Psoas muscle (tissue), 8 donors: Measurements from ENCODE around the gene ANKRD6. TPM values are rescaled to one million over a fixed set of nuclear protein-coding genes. Genes with fewer than 3 reads are reported as not detected.
A peak's percentile ranks its signal among the peaks of the same experiment; 100 is the strongest.

Source experiments
- ATAC-seq, 4 donors: fragments of 200-7000 bp; cut with Tn5 transposase; one replicate each; pipeline ENCODE4 v1.9.1; 2020; ENCODE audit warnings: moderate library complexity in 3 of 4, mild to moderate bottlenecking in 2 of 4
- DNase-seq, 2 donors: peaks; one replicate each; pipeline ENCODE4 v3.0.0-alpha.2; 2020
- H3K27ac ChIP-seq: fragments of 200-600 bp; one replicate; pipeline ENCODE4 v1.8.0; 2022
- H3K27me3 ChIP-seq, 3 donors: fragments of 200-600 bp in 1 of 3; one replicate each; pipeline versions ENCODE4 v1.6.1 to v1.8.0; 2013 to 2022; ENCODE audit warnings: low read length in 2 of 3, mild to moderate bottlenecking in 2 of 3, moderate library complexity in 1 of 3; ENCODE audit not compliant: insufficient read depth in 3 of 3
- H3K36me3 ChIP-seq, 2 donors: fragments of 200-600 bp in 1 of 2; one replicate each; pipeline versions ENCODE4 v1.6.1 to v1.8.0; 2013 to 2022; ENCODE audit warnings: low read depth in 1 of 2, mild to moderate bottlenecking in 1 of 2, moderate library complexity in 1 of 2; ENCODE audit not compliant: insufficient read depth in 1 of 2
- H3K4me1 ChIP-seq: fragments of 200-600 bp; one replicate; pipeline ENCODE4 v1.8.0; 2022
- H3K4me3 ChIP-seq: fragments of 200-600 bp; one replicate; pipeline ENCODE4 v1.8.0; 2022; ENCODE audit warnings: mild to moderate bottlenecking
- H3K9me3 ChIP-seq: fragments of 200-600 bp; one replicate; pipeline ENCODE4 v1.8.0; 2022
- WGBS, 3 donors: extraction: QIAGEN DNeasy Blood & Tissue Kit; methylation state at CpG; one replicate each; pipeline versions ENCODE4 v1.1.6 to v1.1.7; 2013; 5-methylcytosine and 5-hydroxymethylcytosine counted together
- intact Hi-C, 2 donors: fragments of 100-400 bp; cut with DNase I; formaldehyde crosslinking; loops; one replicate each; pipeline versions ENCODE4 v1.11.0 to v1.14.2; 2022
- long read RNA-seq, 2 donors: library from polyadenylated mRNA; unstranded; transcript quantifications; one replicate each; pipeline ENCODE4 v2.0.0, GENCODE V29; 2021
- polyA plus RNA-seq, 3 donors: library from polyadenylated mRNA; stranded (reverse); fragments of 200-250 nt; gene quantifications; one replicate each; pipeline ENCODE4 v1.2.3, GENCODE V29; 2013
- total RNA-seq, 4 donors: library from RNA; stranded (reverse); fragmentation: NEBNext Ultra II Directional in 2 of 4; extraction: Animal tissue kit (Norgen Biotek cat#: 25700) in 2 of 4; gene quantifications; one replicate each; pipeline versions ENCODE4 v1.2.1 to v1.2.4, GENCODE V29; 2021 to 2023
- TF ChIP-seq, protein P1 (sequence below): fragments of 200-600 bp; IDR thresholded peaks from one replicate; pipeline ENCODE4 v1.8.0; 2022; ENCODE audit warnings: antibody characterized with exemption
- donor health status: healthy with polysubstance abuse.
- donor health status: DM: no; HTN: no; CAD: no; lungs with moderate emphysema.
- donor health status: Bipolar disorder and iron deficiency.
- donor health status: healthy.
- donor health status: DM: yes; HTN: yes; CAD: no.
- donor health status: DM: no; HTN: no; CAD: no.
- donor health status: DM: no; HTN: no; CAD: no.
- donor health status: DM: yes; HTN: yes; CAD: no.

Gene ANKRD6
- total RNA-seq (1 to 10 TPM; 2.4 to 9.0 (median 4.6) TPM), polyA plus RNA-seq (1 to 10 TPM; 1.2 to 2.3 (median 1.8) TPM)
- long read RNA-seq, donor 1, partial matches to known transcripts: 0 of 1 reads
- long read RNA-seq, donor 1, other reads (novel, unspliced or antisense): 0 of 1 reads
- long read RNA-seq, donor 2, partial matches to known transcripts: 0 of 4 reads
- long read RNA-seq, donor 2, other reads (novel, unspliced or antisense): 1 of 4 reads

- ATAC-seq: peak; percentile 96 to 99 (median 98)
Measured at GRCh38 chr6:89432875-89433251, at the start of gene ANKRD6. Gene ANKRD6 (plus strand): TSS chr6:89433152. CDS start chr6:89566977, 133,825 bp downstream.

DNA sequence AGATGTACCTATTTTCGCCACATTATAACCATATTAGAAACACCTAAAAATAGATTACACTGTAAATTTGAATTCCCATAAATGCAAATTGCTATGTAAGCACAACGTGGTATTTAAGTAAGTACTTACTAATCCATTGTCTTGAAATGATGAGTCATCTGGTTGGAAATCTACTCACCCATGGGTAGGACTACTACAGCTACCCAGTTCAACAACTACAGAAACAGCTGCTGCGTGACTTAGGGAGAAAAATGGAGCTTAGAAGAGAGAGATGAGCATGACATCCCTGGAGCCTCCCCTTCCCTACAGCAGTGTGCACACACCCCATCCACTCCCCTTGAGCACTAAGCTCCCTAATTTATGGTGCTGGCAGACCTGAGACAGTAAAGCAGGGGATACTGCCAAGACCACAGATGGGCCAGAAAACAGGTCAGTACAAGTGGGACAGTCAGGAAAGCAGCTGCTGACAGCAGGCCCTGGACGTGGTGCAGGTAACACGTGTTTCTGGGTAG lies 47.7 kb upstream of the ANKRD6 start:
- H3K9me3 ChIP-seq: no peaks in the 10 kb centered on the region
- no peaks in the 10 kb centered on the region for H3K27me3 ChIP-seq
- H3K4me3 ChIP-seq: no peak overlapping the region
- DNase-seq (peak; percentile 34 to 81), ATAC-seq (peak; percentile 83 to 92 (median 88))
- intact Hi-C loops: no loop called here
- peaks cover 0 to 5% of the 10 kb centered on the region in 2 donors for H3K36me3 ChIP-seq
- H3K27ac ChIP-seq: peak overlapping the region; percentile 88
- 29 to 30% (median 29%) methylated on average over 5 of the region's 5 CpGs for WGBS, 3 donors
- peaks cover 57% of the 10 kb centered on the region for H3K4me1 ChIP-seq
- TF ChIP-seq, protein P1, sequence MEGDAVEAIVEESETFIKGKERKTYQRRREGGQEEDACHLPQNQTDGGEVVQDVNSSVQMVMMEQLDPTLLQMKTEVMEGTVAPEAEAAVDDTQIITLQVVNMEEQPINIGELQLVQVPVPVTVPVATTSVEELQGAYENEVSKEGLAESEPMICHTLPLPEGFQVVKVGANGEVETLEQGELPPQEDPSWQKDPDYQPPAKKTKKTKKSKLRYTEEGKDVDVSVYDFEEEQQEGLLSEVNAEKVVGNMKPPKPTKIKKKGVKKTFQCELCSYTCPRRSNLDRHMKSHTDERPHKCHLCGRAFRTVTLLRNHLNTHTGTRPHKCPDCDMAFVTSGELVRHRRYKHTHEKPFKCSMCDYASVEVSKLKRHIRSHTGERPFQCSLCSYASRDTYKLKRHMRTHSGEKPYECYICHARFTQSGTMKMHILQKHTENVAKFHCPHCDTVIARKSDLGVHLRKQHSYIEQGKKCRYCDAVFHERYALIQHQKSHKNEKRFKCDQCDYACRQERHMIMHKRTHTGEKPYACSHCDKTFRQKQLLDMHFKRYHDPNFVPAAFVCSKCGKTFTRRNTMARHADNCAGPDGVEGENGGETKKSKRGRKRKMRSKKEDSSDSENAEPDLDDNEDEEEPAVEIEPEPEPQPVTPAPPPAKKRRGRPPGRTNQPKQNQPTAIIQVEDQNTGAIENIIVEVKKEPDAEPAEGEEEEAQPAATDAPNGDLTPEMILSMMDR: no peak

More at GRCh38 chr6:89432875-89433251, at the start of gene ANKRD6:
- Histone ChIP-seq H3K4me1 (no peaks in the 10 kb centered on the region), H3K27me3 (peaks cover 0 to 3% (median 0%) of the 10 kb centered on the region in 3 donors), H3K36me3 (no peaks in the 10 kb centered on the region), H3K9me3 (no peaks in the 10 kb centered on the region), H3K4me3 (peak within 1 kb of the TSS; percentile 88), H3K27ac (no peak within 1 kb of the TSS)
- intact Hi-C loops: loop anchor here (1.0 to 5.0 kb wide), 3 partner anchors 177 to 244 kb away; no protein-coding TSS in a partner anchor
- WGBS, 3 donors: 0 to 1% (median 0%) methylated on average over 21 to 38 of the region's 38 CpGs
- TF ChIP-seq, protein P1: peak; percentile 97
- DNase-seq: peak; percentile 80 to 88

GRCh38 chr6:89385846-89386245 lies 47.1 kb upstream of the ANKRD6 start:
- H3K4me3 ChIP-seq: no peak overlapping the region
- H3K27me3 ChIP-seq: no peaks in the 10 kb centered on the region
- H3K36me3 ChIP-seq: peaks cover 0 to 5% of the 10 kb centered on the region in 2 donors
- ATAC-seq (peak in 1 of 4 donors; percentile 4), DNase-seq (no peak)
- TF ChIP-seq, protein P1: no peak
- intact Hi-C loops: loop anchor here in 1 of 2 donors (2.0 kb wide), 1 partner anchor 23 kb away; no protein-coding TSS in a partner anchor
- WGBS, 3 donors: 83 to 92% (median 91%) methylated on average over 7 of the region's 7 CpGs
- H3K4me1 ChIP-seq: peaks cover 59% of the 10 kb centered on the region
- peak overlapping the region; percentile 88 for H3K27ac ChIP-seq
- H3K9me3 ChIP-seq: no peaks in the 10 kb centered on the region

DNA sequence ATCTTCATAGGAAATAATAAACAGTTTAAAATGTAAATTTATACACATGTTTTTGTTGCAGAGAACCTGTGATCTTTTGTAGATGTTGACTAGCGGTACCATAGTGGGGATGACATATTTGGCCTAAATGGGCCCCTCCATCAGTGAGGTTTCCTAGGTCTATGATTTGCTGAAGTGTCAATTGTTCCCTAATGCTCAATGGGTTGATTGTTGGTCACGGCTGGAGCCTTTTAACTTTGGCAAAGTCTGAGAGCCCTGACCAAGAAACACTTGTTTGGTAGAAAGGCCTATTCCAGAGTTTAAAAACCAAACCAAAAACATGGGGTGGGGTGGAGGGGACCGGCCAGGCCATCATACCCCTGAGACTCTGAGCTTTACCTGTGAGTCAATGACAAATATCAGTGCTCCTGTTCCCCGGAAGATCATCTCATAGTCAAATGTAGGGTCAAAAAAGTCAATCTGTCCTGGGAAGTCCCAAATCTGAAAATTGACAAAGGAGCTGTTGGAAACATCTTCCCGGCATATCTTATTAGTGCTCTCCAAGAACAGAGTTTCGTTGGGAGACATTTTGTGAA lies 45.9 kb upstream of the ANKRD6 start:
- DNase-seq (no peak), ATAC-seq (no peak)
- TF ChIP-seq, protein P1: no peak
- peaks cover 59% of the 10 kb centered on the region for H3K4me1 ChIP-seq
- peak overlapping the region; percentile 88 for H3K27ac ChIP-seq
- H3K4me3 ChIP-seq: no peak overlapping the region
- H3K9me3 ChIP-seq: no peaks in the 10 kb centered on the region
- H3K27me3 ChIP-seq: no peaks in the 10 kb centered on the region
- intact Hi-C loops: loop anchor here in 1 of 2 donors (2.0 kb wide), 1 partner anchor 22 kb away; no protein-coding TSS in a partner anchor
- WGBS, 3 donors: 87 to 91% (median 87%) methylated on average over 6 of the region's 6 CpGs
- H3K36me3 ChIP-seq: peaks cover 0 to 5% of the 10 kb centered on the region in 2 donors
